Urinary bladder (tissue), 4 donors: ENCODE measurements around the gene FIZ1. TPM values are rescaled to one million over a fixed set of nuclear protein-coding genes. Genes with fewer than 3 reads are reported as not detected.

Source experiments
- DNase-seq: peaks from one replicate; pipeline ENCODE4 v3.0.0-alpha.2; 2015; ENCODE audit errors: extremely low spot score
- H3K27ac ChIP-seq: one replicate; pipeline ENCODE4 v1.5.1; 2013; ENCODE audit warnings: low read depth, mild to moderate bottlenecking, moderate library complexity
- H3K36me3 ChIP-seq: one replicate; pipeline ENCODE4 v1.6.1; 2013; ENCODE audit warnings: mild to moderate bottlenecking, moderate library complexity; ENCODE audit not compliant: insufficient read depth
- H3K4me1 ChIP-seq: one replicate; pipeline ENCODE4 v1.6.1; 2013; ENCODE audit warnings: mild to moderate bottlenecking, moderate library complexity; ENCODE audit not compliant: insufficient read depth
- H3K4me3 ChIP-seq: one replicate; pipeline ENCODE4 v1.5.1; 2013; ENCODE audit warnings: low read depth, low read length
- WGBS: extraction: QIAGEN DNeasy Blood & Tissue Kit; methylation state at CpG from one replicate; pipeline ENCODE4 v1.1.7; 2013; 5-methylcytosine and 5-hydroxymethylcytosine counted together
- polyA plus RNA-seq: library from polyadenylated mRNA; stranded (reverse); fragments of 200-250 nt; gene quantifications from one replicate; pipeline ENCODE4 v1.2.3, GENCODE V29; 2013
- total RNA-seq: library from RNA; depleted of rRNA; stranded (reverse); fragments of >200 nt; gene quantifications from one replicate; pipeline ENCODE4 v1.2.3, GENCODE V29; 2014
- donor health status: healthy with polysubstance abuse.
- donor health status: healthy.

The FIZ1 gene
- total RNA-seq (2.3 TPM), polyA plus RNA-seq (11.1 TPM)

DNA sequence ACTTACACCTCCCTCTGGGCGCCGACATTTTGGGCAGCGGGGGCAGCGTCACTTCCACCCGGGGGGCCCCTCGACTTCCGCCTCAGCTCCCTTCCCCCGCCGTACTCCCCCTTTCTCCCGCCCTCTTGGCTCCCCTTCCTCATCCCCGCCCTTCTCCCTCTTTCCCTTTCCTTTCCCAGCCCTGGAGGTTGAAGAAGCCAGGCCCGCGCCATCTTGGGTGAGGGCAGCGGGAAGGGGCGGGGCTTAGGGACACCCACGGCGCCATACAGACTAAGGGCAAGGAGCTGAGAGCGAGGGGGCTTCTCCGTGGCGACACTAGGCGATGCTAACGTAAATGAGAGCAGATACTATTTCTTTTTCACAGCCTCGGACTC is at the start of gene FIZ1:
TSS of gene FIZ1 (minus strand) at position 50 of the 374 bp plus-strand sequence. CDS start 1,652 bp downstream, outside the sequence.
- no peaks in the 10 kb centered on the region for H3K4me1 ChIP-seq
- peak; percentile 99 for DNase-seq
- H3K4me3 ChIP-seq = peak within 1 kb of the TSS; percentile 67
- WGBS = under 1% methylated on average over 23 of the region's 23 CpGs
- H3K36me3 ChIP-seq = no peaks in the 10 kb centered on the region
- peak within 1 kb of the TSS; percentile 95 for H3K27ac ChIP-seq

DNA sequence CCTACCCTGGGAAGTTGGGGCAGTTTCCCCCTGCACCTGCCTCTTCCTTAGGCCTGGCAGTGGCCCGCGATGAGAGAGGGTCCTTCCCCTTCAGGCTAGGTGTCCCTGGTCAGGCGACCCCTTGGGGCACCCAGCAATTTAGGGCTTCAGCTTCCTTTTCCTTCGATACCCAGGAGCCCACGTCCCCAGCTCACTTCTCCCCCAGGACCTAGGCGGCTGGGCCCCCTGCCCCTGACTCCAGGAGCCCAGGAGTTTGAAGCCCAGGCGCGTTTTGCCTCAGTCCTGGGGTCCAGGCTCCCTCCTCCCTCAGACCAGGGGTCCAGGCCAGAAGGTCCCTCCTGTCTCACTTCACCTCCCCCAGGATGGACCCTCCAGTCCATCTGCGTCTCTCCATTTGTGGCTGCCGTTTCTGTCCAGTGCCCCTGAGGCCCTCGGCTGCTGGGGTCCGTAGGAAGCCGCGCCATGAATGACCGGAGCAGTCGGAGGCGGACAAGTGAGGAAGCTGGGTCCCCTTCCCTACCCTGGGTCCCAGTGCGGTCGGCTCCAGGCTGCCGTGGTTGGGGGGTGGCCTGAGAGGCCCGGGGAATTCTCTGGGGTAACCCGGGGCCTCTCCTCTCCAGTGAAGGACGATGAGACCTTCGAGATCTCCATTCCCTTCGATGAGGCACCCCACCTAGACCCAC is 49.4 kb upstream of the FIZ1 start:
- DNase-seq = no peak
- 19% methylated on average over 25 of the region's 25 CpGs for WGBS
- no peaks in the 10 kb centered on the region for H3K36me3 ChIP-seq
- no peak overlapping the region for H3K27ac ChIP-seq
- peak overlapping the region; percentile 82 for H3K4me3 ChIP-seq
- H3K4me1 ChIP-seq = peaks cover 2% of the 10 kb centered on the region

GRCh38 chr19:55647732-55648584 is 48.6 kb upstream of the FIZ1 start, which contains the start of gene CCDC106:
TSS of gene CCDC106 (plus strand) at chr19:55648212. CDS start at chr19:55649047, 835 bp downstream.
- H3K4me1 ChIP-seq = peaks cover 2% of the 10 kb centered on the region
- WGBS = 1% methylated on average over 87 of the region's 87 CpGs
- peak within 1 kb of the TSS; percentile 82 for H3K4me3 ChIP-seq
- peak within 1 kb of the TSS; percentile 14 for H3K27ac ChIP-seq
- no peaks in the 10 kb centered on the region for H3K36me3 ChIP-seq
- no peak for DNase-seq

GRCh38 chr19:55646889-55647731 is 47.8 kb upstream of the FIZ1 start:
- 42% methylated on average over 14 of the region's 14 CpGs for WGBS
- DNase-seq = no peak
- peaks cover 2% of the 10 kb centered on the region for H3K4me1 ChIP-seq

GRCh38 chr19:55645512-55645881 is 46.2 kb upstream of the FIZ1 start:
- no peaks in the 10 kb centered on the region for H3K36me3 ChIP-seq
- no peak for DNase-seq
- H3K4me1 ChIP-seq = peaks cover 2% of the 10 kb centered on the region
- H3K4me3 ChIP-seq = no peak overlapping the region
- H3K27ac ChIP-seq = no peak overlapping the region
- WGBS = 65% methylated on average over 5 of the region's 5 CpGs

More at GRCh38 chr19:55646889-55647731, 47.8 kb upstream of the FIZ1 start:
- Histone ChIP-seq H3K4me3 (peak overlapping the region; percentile 82), H3K27ac (peak overlapping the region; percentile 14), H3K36me3 (no peaks in the 10 kb centered on the region)

- no peak overlapping the region for H3K4me3 ChIP-seq
- 89% methylated on average over 28 of the region's 28 CpGs for WGBS
- no peak overlapping the region for H3K27ac ChIP-seq
- no peaks in the 10 kb centered on the region for H3K36me3 ChIP-seq
- H3K4me1 ChIP-seq = peaks cover 2% of the 10 kb centered on the region
- DNase-seq = no peak
These were observed 45.7 kb upstream of the FIZ1 start for GRCh38 chr19:55644842-55645511.

GRCh38 chr19:55644191-55644833 is 45.0 kb upstream of the FIZ1 start:
- H3K4me1 ChIP-seq = peaks cover 2% of the 10 kb centered on the region

GRCh38 chr19:55643887-55644176 is 44.5 kb upstream of the FIZ1 start:
- under 1% methylated on average over 15 of the region's 15 CpGs for WGBS
- Histone ChIP-seq H3K4me1 (peaks cover 2% of the 10 kb centered on the region), H3K36me3 (no peaks in the 10 kb centered on the region), H3K27ac (peak overlapping the region; percentile 5), H3K4me3 (peak overlapping the region; percentile 94)
- DNase-seq = no peak

More at GRCh38 chr19:55644191-55644833, 45.0 kb upstream of the FIZ1 start:
- DNase-seq = no peak
- no peak overlapping the region for H3K27ac ChIP-seq
- no peaks in the 10 kb centered on the region for H3K36me3 ChIP-seq
- WGBS = 45% methylated on average over 12 of the region's 12 CpGs
- peak overlapping the region; percentile 94 for H3K4me3 ChIP-seq

DNA sequence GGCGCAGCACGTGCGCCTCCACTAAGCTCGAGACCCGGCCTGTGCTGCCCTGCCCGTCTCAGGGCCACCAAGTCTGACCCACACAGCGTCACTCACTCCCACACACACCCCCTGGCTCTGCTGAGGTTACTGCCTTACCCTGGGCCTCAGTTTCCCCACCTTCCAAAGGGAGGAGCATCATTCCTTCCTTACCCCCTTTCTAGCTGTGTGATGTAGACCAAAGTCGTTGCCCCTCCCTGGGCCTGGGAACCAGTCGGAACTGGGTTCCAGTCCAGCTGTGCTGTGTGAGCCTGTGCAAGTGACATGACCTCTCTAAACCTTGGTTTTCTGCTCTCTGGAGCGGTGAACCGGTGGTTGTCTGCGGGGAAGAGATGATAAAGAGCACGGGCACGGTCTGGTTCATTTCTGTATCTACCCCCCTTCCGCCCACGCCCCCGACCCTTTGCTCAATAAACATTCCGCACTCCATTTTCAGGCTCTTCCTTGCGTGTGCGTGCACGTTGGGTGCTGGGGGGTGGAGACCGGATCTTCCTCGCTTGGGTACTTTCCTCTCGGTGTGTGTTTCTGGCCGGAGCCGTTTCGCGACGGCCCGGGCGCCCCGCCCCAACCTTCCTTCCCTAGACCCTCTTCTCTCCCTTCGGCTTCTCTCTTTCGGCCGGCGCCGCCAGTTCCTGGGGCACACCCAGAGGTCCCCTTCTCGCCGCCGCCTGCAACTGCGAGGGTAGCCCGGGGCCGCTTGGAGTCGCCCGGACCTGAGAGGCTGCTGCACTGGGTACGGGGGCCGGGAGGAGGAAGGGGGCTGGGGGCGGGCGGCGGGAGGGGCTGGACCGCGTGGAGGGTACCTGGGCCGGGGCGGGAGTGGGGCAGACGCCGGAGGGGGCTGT is 43.9 kb upstream of the FIZ1 start, which contains the start of gene ZNF581:
TSS of gene ZNF581 (plus strand) at position 647 of the 884 bp plus-strand sequence. CDS start 923 bp downstream, outside the sequence.
- Histone ChIP-seq H3K4me1 (peaks cover 2% of the 10 kb centered on the region), H3K36me3 (no peaks in the 10 kb centered on the region), H3K27ac (peak within 1 kb of the TSS; percentile 87), H3K4me3 (peak within 1 kb of the TSS; percentile 94)
- 2% methylated on average over 56 of the region's 56 CpGs for WGBS
- DNase-seq = no peak

- no peak for DNase-seq
- Histone ChIP-seq H3K4me1 (peaks cover 2% of the 10 kb centered on the region), H3K4me3 (peak overlapping the region; percentile 94), H3K36me3 (no peaks in the 10 kb centered on the region), H3K27ac (peak overlapping the region; percentile 77)
- WGBS = 1% methylated on average over 65 of the region's 65 CpGs
These were observed 43.1 kb upstream of the FIZ1 start for GRCh38 chr19:55642153-55643002.

GRCh38 chr19:55641426-55642152 is 42.3 kb upstream of the FIZ1 start:
- under 1% methylated on average over 25 of the region's 25 CpGs for WGBS
- H3K4me1 ChIP-seq = peaks cover 2% of the 10 kb centered on the region
- no peaks in the 10 kb centered on the region for H3K36me3 ChIP-seq
- peak overlapping the region; percentile 87 for H3K27ac ChIP-seq
- H3K4me3 ChIP-seq = peak overlapping the region; percentile 94
- DNase-seq = no peak
